CD4-positive, alpha-beta T cell treated with Interleukin-4 for 4 hours (primary cell): ENCODE data around the gene COL8A2.

Experiments
- DNase-seq: peaks from one replicate; pipeline ENCODE4 v3.0.0-alpha.2; 2020

COL8A2 gene

GRCh38 chr1:36135330-36135667, 10.3 kb upstream of the COL8A2 start:
- DNase-seq = no peak

GRCh38 chr1:36134505-36135329, 9.7 kb upstream of the COL8A2 start:
- no peak for DNase-seq

GRCh38 chr1:36134031-36134430, 9.0 kb upstream of the COL8A2 start:
- no peak for DNase-seq

- no peak for DNase-seq
Measured at GRCh38 chr1:36133484-36133883, 8.5 kb upstream of the COL8A2 start.

GRCh38 chr1:36132029-36132428, 7.0 kb upstream of the COL8A2 start:
- no peak for DNase-seq

GRCh38 chr1:36128905-36129206, 3.8 kb upstream of the COL8A2 start:
- no peak for DNase-seq

- no peak for DNase-seq
Measured at GRCh38 chr1:36128126-36128904, 3.3 kb upstream of the COL8A2 start.

GRCh38 chr1:36126797-36127500, 1.9 kb upstream of the COL8A2 start:
- no peak for DNase-seq

- no peak for DNase-seq
Measured at GRCh38 chr1:36126005-36126716, 1.1 kb upstream of the COL8A2 start.

- DNase-seq = no peak
Measured at GRCh38 chr1:36124404-36125128, 456 bp downstream of the COL8A2 start.

GRCh38 chr1:36123356-36123755, 1.7 kb downstream of the COL8A2 start:
- DNase-seq = peak; percentile 14

- no peak for DNase-seq
Measured at GRCh38 chr1:36122062-36123030, 2.7 kb downstream of the COL8A2 start.

- no peak for DNase-seq
Measured at GRCh38 chr1:36119456-36119855, 5.6 kb downstream of the COL8A2 start.

- DNase-seq = no peak
Measured at GRCh38 chr1:36118447-36119204, 6.4 kb downstream of the COL8A2 start.

- DNase-seq = no peak
Measured at GRCh38 chr1:36116901-36117300, 8.1 kb downstream of the COL8A2 start.

GRCh38 chr1:36115931-36116330, 9.1 kb downstream of the COL8A2 start:
- DNase-seq = no peak

GRCh38 chr1:36115200-36115669, 9.8 kb downstream of the COL8A2 start:
- DNase-seq = no peak

- no peak for DNase-seq
Measured at GRCh38 chr1:36114371-36114770, 10.7 kb downstream of the COL8A2 start.

GRCh38 chr1:36112823-36113222, 12.2 kb downstream of the COL8A2 start:
- DNase-seq = no peak

- DNase-seq = no peak
Measured at GRCh38 chr1:36111151-36111550, 13.9 kb downstream of the COL8A2 start.
